HG03196 (cell line): ENCODE data around the gene CHD8.
"Not testable (repeated sequence)": the region's sequence is repeated elsewhere in the genome, so short reads cannot be mapped to it uniquely, and the experiment has no call there.

Source experiments
- ATAC-seq: cut with Tn5 transposase; IDR thresholded peaks from one replicate; pipeline ENCODE4 v1.9.1; 2021; ENCODE audit not compliant: unreplicated experiment

CHD8 gene

GRCh38 chr14:21455912-21456667 is at the start of gene CHD8:
CHD8 (minus strand) TSS chr14:21456123; CDS start chr14:21431643, 24,480 bp downstream.
- ATAC-seq = peak; percentile 97

DNA sequence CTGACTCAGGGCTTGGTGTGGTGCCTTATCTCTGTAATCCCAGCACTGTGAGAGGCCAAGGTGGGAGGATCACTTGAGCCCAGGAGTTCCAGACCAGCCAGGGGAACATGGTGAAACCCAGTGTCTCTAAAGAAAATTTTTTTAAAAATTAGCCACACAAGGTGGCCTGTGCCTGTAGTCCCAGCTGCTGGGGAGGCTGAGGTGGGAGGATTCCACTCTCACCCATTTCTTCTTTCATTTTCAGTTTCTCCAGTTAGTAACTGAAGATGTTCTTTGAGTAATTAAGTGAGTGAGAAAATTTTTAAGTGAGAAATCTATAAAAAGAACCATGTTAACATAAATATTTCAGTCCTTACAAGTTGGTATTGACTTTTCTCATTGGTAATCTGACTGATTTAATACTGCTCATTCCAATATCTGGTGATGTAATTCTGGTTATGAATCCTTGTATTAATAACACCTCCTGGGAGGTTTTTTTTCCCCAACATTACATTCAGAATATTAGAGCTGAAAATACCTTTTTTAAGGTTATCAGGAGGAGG is 49.2 kb upstream of the CHD8 start:
- ATAC-seq = peak; percentile 75

DNA sequence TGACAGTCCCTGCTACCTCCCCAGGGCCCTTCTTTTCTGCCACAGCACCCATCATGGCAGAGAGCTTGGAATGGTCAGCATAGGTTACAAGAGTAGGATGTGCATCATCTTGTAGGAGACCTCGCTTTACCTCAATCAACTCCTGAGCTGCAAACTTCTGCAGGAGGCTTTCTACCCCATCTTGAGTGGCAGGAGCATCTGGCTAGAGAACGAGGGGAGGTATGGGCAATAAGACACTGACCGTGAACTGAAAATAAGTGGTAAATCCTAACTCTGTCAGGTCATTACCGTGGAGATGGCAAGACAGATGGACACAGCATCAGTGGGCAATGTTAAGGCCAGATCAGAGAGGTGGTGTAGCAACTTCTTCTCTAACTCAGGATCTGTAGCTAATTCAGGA is 47.5 kb upstream of the CHD8 start:
- ATAC-seq = no peak

DNA sequence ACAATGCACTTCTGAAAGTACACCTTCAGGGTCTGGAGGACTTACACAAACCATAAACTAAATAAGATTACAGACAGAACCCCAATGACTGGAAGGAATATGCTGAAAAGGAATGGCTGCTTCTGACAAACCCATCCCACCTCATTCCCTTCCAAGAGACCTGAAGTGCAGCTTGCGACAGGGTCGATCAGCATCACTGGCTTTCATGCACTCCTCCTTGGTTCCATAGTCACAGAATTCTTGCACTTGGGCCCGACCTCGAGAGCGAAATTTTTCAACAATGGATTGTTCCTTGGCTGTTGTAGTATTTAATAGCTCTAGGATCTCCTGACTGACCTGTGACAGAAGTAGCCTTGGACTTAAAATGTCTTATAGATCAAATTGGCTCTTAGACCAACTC is 45.6 kb upstream of the CHD8 start:
- no peak for ATAC-seq

DNA sequence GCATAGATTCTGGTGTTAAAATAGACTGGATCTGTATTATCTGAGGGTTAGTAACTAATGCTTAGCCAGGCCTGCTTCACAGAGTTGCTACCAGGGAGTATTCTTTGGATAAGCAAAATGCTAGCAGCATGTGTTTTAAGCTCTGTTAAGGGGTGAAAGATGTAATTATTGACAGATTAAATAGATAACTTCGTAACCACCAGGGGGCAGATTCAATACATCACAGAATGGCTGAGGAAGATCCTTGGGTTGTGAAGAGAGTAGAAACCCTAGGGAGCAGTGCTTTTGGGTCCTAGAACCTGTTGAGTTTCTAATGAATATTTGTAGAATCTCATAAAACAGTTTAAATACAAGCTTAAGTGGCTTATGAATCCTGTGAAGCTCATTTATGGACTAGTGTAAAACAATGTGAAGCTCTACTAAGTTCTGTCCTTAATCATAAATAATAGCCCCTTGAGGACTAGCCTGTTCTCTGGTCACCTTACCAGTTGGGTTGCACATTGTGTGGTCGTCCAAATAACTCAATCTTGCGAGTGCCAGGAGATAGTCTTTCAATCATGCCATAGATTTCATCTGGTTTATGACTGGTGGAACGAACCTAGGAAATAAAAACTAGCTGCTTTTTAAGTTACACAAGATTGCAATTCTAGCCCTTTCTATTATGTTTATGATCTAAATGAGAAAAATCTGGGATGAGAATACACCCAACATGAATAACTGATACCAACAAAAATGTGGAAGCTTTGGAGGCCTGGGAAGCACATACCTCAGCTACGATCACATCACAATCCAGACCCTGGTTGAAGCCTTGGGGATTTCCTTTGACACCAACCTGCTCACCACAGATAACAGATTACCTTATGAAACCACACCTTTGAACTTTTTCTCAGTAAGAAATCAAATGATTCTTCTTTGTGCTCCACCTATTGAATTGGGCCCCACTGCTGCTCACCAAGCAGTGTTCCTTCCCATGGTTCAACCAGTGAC is 42.9 kb upstream of the CHD8 start:
- ATAC-seq = peak; percentile 51

GRCh38 chr14:21496453-21496852 is 40.5 kb upstream of the CHD8 start:
- no peak for ATAC-seq

DNA sequence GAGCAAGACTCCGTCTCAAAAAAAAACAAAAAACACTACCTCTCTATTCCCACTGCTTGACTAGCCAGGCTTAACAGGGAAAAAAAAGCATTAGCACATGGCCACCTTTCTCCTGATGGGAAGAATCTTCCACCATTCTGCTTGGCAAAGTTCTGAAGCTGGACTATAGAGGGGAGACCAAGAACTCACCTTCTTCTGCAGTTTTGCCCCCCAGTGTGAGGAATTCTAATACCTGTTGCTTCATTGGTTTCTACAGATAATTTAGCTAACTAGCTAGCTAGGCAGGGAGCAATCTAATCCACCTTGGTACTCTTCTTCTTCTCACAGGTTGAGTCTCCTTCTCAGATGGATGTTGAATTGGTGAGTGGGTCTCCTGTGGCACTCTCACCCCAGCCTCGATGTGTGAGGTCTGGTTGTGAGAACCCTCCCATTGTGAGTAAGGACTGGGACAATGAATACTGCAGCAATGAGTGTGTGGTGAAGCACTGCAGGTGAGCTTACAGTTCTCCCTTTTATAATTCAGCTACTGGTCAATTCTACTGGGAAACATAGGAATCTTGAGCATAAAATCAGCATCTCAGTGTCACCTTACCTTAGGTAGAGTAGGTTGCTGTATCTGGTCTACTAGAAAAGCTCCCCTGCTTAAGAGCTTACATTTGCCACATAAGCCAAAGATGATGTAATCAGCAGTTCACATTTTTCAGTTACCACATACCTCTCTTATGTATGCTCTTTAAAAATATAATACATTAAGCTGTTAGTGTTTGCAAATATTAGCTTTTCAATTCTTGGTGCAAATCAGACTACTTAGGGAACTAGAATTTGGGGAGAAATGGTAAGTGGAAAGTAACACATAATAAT is 39.2 kb upstream of the CHD8 start:
- no peak for ATAC-seq

- ATAC-seq = no peak
Observed at GRCh38 chr14:21486640-21487087, 30.7 kb upstream of the CHD8 start.

DNA sequence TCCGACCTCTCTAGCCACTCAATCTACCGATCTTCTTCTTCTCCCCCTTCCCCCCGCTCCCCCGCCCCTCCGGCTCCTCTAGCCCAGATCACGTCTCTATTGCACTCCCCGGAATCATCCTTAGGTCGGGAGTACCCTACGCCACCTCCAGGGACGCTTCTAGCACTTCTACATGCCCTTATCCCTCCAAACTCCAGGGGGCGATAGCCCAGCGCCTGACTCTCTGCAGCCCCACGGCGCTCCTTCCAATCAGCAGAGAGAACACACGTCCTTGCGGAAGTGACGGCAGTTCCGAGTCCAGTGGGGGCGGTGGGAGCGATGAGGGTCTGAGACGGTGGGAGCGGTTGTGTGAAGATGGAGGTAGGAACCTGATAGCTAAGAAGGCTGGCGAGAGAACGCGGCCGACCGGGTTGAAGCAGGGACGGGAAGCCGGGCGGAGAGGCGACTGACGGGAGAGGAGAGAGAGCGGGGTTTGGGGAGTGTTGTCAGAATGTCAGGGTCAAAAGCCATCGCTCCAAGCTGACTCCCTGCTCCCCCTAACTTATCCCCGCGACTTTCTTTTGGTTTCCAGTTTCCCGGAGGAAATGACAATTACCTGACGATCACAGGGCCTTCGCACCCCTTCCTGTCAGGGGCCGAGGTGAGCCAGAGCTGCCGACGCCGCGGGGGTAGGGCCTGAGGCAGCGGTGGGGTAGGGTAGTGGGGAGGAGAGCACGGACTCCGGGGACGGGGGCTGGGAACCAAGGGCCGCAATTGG is 21.2 kb upstream of the CHD8 start, which contains the start of the genes RAB2B and TOX4:
Gene RAB2B (minus strand): TSS at position 35 of the 757 bp plus-strand sequence. CDS start 87 bp downstream, outside the sequence.
Gene TOX4 (plus strand): TSS at position 271 of the 757 bp plus-strand sequence. CDS start 84 bp downstream, at position 355.
- peak; percentile 99 for ATAC-seq

- ATAC-seq = peak; percentile 40
Observed at GRCh38 chr14:21476523-21476924, 20.6 kb upstream of the CHD8 start.

DNA sequence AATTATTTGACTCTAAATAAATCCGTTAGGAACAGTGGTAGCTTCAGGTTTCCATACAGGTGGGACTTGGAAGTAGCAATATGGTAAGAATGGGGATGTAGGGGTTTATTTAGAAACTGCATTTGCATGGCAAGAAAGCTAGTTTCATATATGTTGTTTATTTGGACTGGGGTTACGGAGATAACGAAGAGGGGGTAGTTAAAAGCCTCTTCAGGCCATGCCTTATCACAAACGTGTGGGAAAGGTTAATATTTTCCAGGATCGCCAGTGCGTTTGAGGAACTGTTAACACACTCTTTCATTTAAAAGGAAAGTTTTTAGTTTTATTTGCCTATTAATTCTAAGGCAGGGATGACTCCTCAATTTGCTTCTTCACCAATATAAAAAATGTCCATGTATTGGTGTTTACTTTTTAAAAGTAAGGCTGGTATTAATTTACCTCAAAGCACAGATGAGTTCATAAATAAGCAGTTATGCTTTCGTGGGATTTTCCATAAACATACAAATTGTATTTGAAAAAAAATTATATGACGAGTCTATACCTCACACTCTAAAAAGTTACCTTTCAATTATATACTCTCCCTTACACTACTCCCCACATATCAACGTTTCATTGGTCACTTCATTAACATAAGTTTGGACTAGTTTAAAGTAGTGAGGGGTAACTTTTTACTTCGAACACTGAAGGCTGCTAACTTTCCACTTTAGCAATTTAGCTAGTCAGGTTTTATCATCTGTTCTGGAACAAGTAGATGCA is 20.0 kb upstream of the CHD8 start:
- no peak for ATAC-seq

- ATAC-seq = no peak
Observed at GRCh38 chr14:21467616-21468015, 11.7 kb upstream of the CHD8 start.

- peak; percentile 24 for ATAC-seq
Observed at GRCh38 chr14:21455592-21455911, 371 bp downstream of the CHD8 start.

DNA sequence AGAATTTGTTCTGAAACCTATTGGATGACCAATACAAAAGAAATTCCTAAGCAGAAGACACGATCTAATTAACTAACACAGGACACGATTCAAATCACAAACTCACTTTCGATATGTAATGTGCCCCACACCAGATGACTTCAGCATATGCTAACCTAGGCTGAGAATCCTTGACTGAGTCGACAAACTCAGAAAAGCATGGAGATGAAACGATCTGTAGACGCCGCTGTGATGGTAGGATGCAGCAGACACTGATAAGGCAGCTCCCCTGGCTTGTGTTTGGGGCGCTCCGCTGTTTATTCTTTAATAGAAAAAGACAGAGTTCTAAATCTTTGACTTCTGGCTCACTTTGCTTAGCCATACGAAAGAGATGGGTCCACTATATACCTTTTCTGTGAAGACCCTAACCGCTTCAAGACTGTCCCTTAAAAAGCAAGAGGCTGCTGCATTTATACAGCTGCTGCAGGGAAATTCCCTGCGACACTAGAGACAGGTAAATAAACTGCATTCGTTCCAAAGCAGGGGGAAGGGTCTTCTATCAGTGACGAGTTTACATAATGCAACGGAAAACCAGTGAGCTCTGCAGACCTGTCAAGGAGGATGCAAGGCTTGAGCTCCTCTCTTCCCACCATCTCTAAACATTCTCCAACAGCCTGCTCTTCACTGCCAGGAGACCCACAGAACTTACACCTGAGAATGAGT is 929 bp downstream of the CHD8 start:
- no peak for ATAC-seq

- no peak for ATAC-seq
Observed at GRCh38 chr14:21449899-21450216, 6.1 kb downstream of the CHD8 start.

DNA sequence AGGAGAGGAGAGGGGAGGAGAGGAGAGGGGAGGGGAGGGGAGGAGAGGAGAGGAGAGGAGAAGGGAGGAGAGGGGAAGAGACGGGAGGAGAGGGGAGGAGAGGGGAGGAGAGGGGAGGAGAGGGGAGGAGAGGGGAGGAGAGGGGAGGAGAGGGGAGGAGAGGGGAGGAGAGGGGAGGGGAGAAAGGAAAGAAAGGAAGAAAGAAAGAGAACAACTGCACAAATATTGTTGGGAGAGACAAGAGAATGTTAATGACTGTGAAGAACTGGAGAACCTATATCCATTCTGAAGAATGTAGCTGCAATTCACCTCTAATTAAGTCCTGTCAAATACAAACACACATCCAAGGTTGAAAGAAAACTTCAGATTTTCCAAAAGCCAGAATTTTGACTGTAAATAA is 13.3 kb downstream of the CHD8 start:
- not testable (repeated sequence) for ATAC-seq

- no peak for ATAC-seq
Observed at GRCh38 chr14:21440859-21441258, 15.1 kb downstream of the CHD8 start.

DNA sequence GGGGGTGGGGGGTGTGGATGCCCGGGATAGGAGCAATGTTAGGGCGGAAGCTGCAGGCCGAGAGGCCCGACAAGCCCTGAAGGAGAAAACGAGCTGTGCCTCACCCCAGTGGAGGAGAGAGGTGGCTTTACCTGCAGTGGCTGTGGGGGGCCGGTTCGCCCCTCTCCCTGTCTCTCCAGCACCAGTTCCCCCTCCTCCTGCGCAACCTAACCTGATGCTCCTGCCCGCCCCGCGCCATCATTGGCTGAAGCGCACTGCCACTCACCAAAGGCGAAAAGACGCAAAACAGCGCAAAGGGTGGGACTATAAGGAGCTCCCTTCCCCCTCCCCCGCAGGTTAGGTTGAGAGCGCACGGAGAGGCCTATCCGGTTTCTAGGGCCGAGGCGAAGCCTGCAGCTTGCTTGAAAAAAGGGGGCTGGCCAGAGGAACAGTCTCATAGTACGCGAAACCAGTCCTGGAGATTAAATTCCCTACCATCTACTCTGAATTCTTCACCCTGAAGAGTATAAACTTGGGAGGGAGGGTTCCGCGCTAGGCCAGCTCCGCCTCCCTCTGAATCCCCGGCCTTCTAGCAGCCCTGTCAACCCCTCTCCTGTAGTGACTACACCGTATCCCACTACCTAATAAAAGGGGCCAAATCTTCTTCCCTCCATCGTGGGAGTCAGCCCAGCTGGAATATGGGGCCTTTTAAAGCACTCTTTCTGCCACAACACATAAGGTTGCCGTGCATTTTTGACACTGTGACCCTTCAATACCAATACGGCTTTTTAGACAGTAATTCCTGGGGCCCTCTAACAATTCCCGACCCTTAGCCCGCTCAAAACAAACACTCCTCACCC is 18.6 kb downstream of the CHD8 start:
- ATAC-seq = peak; percentile 98
